ENCODE measurements around the gene TFPT. TPM values are rescaled to one million over a fixed set of nuclear protein-coding genes. Genes with fewer than 3 reads are reported as not detected.

Gene TFPT
- total RNA-seq, 4 donors from 2014 or later, result 9.8 to 25.8 (median 14.0) TPM

DNA sequence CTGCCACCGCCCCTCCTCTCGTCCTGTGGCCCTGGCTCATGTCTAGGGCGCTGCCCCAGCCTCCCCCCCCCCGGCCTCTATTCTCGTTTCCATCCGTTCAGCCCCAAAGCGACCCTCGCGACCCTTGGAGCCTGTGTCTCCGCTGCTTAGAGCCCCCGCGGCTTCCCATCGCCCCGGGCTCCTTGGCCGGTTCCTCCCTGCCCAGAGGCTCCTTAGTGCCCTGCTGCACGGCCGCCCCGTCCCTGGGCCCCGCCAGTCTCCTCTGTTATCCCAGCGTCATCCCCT, 12.9 kb upstream of the TFPT start:
- no peaks in the 10 kb centered on the region for H3K4me1 ChIP-seq
- no peak overlapping the region for H3K4me3 ChIP-seq
- H3K27me3 ChIP-seq, result no peaks in the 10 kb centered on the region
- 88% methylated on average over 20 of the region's 20 CpGs; no CpG with 5 or more reads in 1 of the 2 donors for WGBS, 2 donors (ENCODE audit: low coverage in 1 of 2)
- no peaks in the 10 kb centered on the region for H3K9me3 ChIP-seq
- intact Hi-C loops (cut with DNase I; ENCODE audit: low total_unique reads) (no loop called here), in situ Hi-C loops (cut with MboI; ENCODE audit: low pct_ligation_motif_present in 1 of 4, low pct_unique_long_range_greater_than_20kb in 1 of 4, low sequenced_read_pairs in 3 of 4) (no loop called here)
- peaks cover 0 to 59% (median 13%) of the 10 kb centered on the region in 4 donors for H3K36me3 ChIP-seq
- DNase-seq, result no peak
- TF ChIP-seq, protein P1, sequence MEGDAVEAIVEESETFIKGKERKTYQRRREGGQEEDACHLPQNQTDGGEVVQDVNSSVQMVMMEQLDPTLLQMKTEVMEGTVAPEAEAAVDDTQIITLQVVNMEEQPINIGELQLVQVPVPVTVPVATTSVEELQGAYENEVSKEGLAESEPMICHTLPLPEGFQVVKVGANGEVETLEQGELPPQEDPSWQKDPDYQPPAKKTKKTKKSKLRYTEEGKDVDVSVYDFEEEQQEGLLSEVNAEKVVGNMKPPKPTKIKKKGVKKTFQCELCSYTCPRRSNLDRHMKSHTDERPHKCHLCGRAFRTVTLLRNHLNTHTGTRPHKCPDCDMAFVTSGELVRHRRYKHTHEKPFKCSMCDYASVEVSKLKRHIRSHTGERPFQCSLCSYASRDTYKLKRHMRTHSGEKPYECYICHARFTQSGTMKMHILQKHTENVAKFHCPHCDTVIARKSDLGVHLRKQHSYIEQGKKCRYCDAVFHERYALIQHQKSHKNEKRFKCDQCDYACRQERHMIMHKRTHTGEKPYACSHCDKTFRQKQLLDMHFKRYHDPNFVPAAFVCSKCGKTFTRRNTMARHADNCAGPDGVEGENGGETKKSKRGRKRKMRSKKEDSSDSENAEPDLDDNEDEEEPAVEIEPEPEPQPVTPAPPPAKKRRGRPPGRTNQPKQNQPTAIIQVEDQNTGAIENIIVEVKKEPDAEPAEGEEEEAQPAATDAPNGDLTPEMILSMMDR (IDR thresholded peaks at IDR 0.05), result no peak
- no peak for TF ChIP-seq POLR2A (IDR thresholded peaks at IDR 0.05)
- TF ChIP-seq POLR2AphosphoS5 (IDR thresholded peaks at IDR 0.05), result no peak
- no peak for TF ChIP-seq EP300 (IDR thresholded peaks at IDR 0.05; ENCODE audit: low read depth)
- H3K27ac ChIP-seq, result no peak overlapping the region

DNA sequence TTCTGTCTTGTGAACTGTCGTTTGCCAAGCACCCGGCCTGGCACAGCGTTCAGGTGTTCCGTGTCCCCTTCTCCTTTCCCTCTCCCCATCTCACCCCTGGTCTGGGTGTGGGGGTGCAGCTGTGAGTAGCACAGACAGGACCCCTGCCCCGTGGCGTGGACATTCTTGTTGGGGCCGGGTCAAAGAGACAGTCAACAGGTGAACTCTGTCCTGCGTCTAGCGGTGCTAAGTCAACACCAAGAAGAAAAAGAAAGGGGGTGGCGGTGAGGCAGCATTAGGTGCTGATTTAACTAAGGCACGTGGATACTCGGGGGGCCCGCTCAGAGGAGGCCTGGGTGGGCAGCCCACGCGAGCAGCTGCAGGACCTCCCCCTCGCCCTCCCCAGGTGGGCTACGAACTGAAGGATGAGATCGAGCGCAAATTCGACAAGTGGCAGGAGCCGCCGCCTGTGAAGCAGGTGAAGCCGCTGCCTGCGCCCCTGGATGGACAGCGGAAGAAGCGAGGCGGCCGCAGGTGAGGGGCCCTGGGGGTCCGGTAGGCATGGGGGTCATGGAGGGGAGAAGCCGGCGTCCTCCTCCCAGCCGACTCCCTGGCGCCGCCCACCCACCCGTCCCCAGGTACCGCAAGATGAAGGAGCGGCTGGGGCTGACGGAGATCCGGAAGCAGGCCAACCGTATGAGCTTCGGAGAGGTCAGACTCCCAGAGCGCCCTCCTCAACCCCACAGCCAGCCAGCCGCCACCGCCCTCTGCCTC, 12.4 kb upstream of the TFPT start:
- in situ Hi-C loops (cut with MboI; ENCODE audit: low pct_ligation_motif_present in 1 of 4, low pct_unique_long_range_greater_than_20kb in 1 of 4, low sequenced_read_pairs in 3 of 4), result no loop called here
- intact Hi-C loops (cut with DNase I; ENCODE audit: low total_unique reads), result no loop called here
- Histone ChIP-seq H3K27me3 (no peaks in the 10 kb centered on the region), H3K27ac (no peak overlapping the region), H3K4me3 (no peak overlapping the region), H3K36me3 (peaks cover 0 to 64% (median 13%) of the 10 kb centered on the region in 4 donors), H3K9me3 (no peaks in the 10 kb centered on the region), H3K4me1 (no peaks in the 10 kb centered on the region)
- TF ChIP-seq, protein P1 (IDR thresholded peaks at IDR 0.05), result no peak
- TF ChIP-seq POLR2A (IDR thresholded peaks at IDR 0.05) (no peak), POLR2AphosphoS5 (IDR thresholded peaks at IDR 0.05) (no peak), EP300 (IDR thresholded peaks at IDR 0.05; ENCODE audit: low read depth) (no peak)
- no peak for DNase-seq
- 91 to 96% methylated on average over 18 to 41 of the region's 44 CpGs for WGBS, 2 donors (ENCODE audit: low coverage in 1 of 2)

DNA sequence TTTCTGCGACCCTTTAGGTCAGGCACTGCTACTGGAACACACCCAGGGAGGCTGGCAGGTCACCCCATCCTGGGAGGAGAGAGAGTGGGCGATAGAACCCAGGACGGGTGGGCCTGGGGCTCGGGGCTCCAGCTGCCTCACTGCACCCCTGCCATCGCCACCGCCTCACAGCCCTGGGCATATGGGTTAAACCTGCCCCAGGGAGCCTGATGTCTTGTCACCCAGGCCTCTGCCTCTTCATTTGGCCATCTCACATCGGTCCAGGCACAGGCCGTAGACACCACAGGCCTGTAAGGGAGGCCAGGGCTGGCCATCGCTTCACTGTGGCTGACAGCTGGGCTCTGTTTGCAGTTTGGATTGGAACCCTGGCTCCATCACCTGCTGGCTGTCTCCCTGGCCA, 10.3 kb upstream of the TFPT start:
- H3K4me1 ChIP-seq, result no peaks in the 10 kb centered on the region
- H3K27ac ChIP-seq, result no peak overlapping the region
- DNase-seq, result no peak
- no peaks in the 10 kb centered on the region for H3K9me3 ChIP-seq
- in situ Hi-C loops (cut with MboI; ENCODE audit: low pct_ligation_motif_present in 1 of 4, low pct_unique_long_range_greater_than_20kb in 1 of 4, low sequenced_read_pairs in 3 of 4) (no loop called here), intact Hi-C loops (cut with DNase I; ENCODE audit: low total_unique reads) (no loop called here)
- peaks cover 0 to 75% (median 16%) of the 10 kb centered on the region in 4 donors for H3K36me3 ChIP-seq
- TF ChIP-seq POLR2A (IDR thresholded peaks at IDR 0.05) (no peak), POLR2AphosphoS5 (IDR thresholded peaks at IDR 0.05) (no peak), EP300 (IDR thresholded peaks at IDR 0.05; ENCODE audit: low read depth) (no peak)
- TF ChIP-seq, protein P1 (IDR thresholded peaks at IDR 0.05), result no peak
- H3K27me3 ChIP-seq, result no peaks in the 10 kb centered on the region
- WGBS, 2 donors (ENCODE audit: low coverage in 1 of 2), result 87% methylated on average over 9 of the region's 9 CpGs; no CpG with 5 or more reads in 1 of the 2 donors
- H3K4me3 ChIP-seq, result no peak overlapping the region

DNA sequence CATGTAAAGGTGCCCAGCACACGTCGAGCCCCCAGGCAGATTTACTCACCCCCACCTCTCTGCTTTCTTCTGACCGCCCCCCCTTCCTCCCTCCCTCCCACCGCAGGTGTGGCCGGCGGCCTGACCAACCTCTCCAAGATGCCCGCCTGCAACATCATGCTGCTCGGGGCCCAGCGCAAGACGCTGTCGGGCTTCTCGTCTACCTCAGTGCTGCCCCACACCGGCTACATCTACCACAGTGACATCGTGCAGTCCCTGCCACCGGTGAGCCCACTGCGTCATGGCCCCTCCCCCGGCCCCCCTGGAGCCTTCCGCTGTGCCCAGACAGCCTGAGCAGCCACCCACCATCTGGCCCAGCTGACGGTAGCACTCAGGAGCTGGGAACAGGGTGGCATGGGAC, 8.9 kb upstream of the TFPT start:
- Histone ChIP-seq H3K27me3 (no peaks in the 10 kb centered on the region), H3K36me3 (peaks cover 0 to 79% (median 14%) of the 10 kb centered on the region in 4 donors), H3K4me1 (no peaks in the 10 kb centered on the region), H3K4me3 (no peak overlapping the region), H3K9me3 (no peaks in the 10 kb centered on the region), H3K27ac (no peak overlapping the region)
- DNase-seq, result no peak
- WGBS, 2 donors (ENCODE audit: low coverage in 1 of 2), result 93% methylated on average over 18 of the region's 19 CpGs; no CpG with 5 or more reads in 1 of the 2 donors
- in situ Hi-C loops (cut with MboI; ENCODE audit: low pct_ligation_motif_present in 1 of 4, low pct_unique_long_range_greater_than_20kb in 1 of 4, low sequenced_read_pairs in 3 of 4) (no loop called here), intact Hi-C loops (cut with DNase I; ENCODE audit: low total_unique reads) (loop anchor here (5.0 kb wide), 1 partner anchor 1148 kb away; no protein-coding TSS in a partner anchor)
- TF ChIP-seq EP300 (IDR thresholded peaks at IDR 0.05; ENCODE audit: low read depth), result no peak
- TF ChIP-seq POLR2A (IDR thresholded peaks at IDR 0.05), result no peak
- TF ChIP-seq, protein P1 (IDR thresholded peaks at IDR 0.05), result no peak
- TF ChIP-seq POLR2AphosphoS5 (IDR thresholded peaks at IDR 0.05), result no peak

Measured in transverse colon (tissue), 4 donors.